ENCODE results near the gene SETD7. TPM values are rescaled to one million over a fixed set of nuclear protein-coding genes. Genes with fewer than 3 reads are reported as not detected.

Gene SETD7
- 10 to 100 TPM; 12.4 to 12.5 TPM for total RNA-seq

GRCh38 chr4:139556071-139556723 is at the start of gene SETD7:
TSS of gene SETD7 (minus strand) at chr4:139556219. CDS start at chr4:139556137, 82 bp downstream.
- ATAC-seq (peak; percentile 42), DNase-seq (peak; percentile 83)
- peaks cover 55% of the 10 kb centered on the region for H3K4me1 Mint-ChIP-seq
- peaks cover 4% of the 10 kb centered on the region for H3K36me3 Mint-ChIP-seq (ENCODE audit: low read depth)
- peak within 1 kb of the TSS; percentile 96 for H3K4me3 Mint-ChIP-seq
- intact Hi-C loops (cut with DNase I, micrococcal nuclease) = loop anchor here (1.0 to 10.0 kb wide), 12 partner anchors 101 to 1666 kb away; partner anchors contain the start of genes ELMOD2 (in 2 of the 2), NAA15 (in 1 of the 2), NOCT (in 1 of the 2) and SCOC (in 1 of the 2)
- CTCF ChIA-PET = interaction anchor here (1.0 to 1.3 kb wide), 3 partner anchors 15 to 102 kb away, joined by 3 to 4 read pairs (median 3); no protein-coding TSS in a partner anchor
- no peaks in the 10 kb centered on the region for H3K27me3 Mint-ChIP-seq
- H3K27ac Mint-ChIP-seq = peak within 1 kb of the TSS; percentile 91
- no peaks in the 10 kb centered on the region for H3K9me3 Mint-ChIP-seq (ENCODE audit: low read depth)
- POLR2A ChIA-PET = interaction anchor here (0.6 to 1.5 kb wide), 3 partner anchors 20 to 255 kb away, joined by 3 to 9 read pairs (median 3); partner anchors contain the start of gene NAA15

- Mint-ChIP-seq H3K9me3 (ENCODE audit: low read depth) (peaks cover 5% of the 10 kb centered on the region), H3K36me3 (ENCODE audit: low read depth) (peaks cover 4% of the 10 kb centered on the region), H3K27me3 (peaks cover 5% of the 10 kb centered on the region), H3K4me3 (no peak overlapping the region), H3K27ac (no peak overlapping the region), H3K4me1 (peaks cover 10% of the 10 kb centered on the region)
- no peak for DNase-seq
- ChIA-PET POLR2A (no interaction called here), CTCF (interaction anchor here (0.6 to 5.4 kb wide), 7 partner anchors 9 to 1090 kb away, joined by 3 to 82 read pairs (median 4); no protein-coding TSS in a partner anchor)
- ATAC-seq = no peak
- intact Hi-C loops (cut with DNase I, micrococcal nuclease) = no loop called here
Measured at GRCh38 chr4:139605516-139605915, 49.5 kb upstream of the SETD7 start.

GRCh38 chr4:139603576-139604410 is 47.8 kb upstream of the SETD7 start:
- H3K27ac Mint-ChIP-seq = no peak overlapping the region
- peaks cover 4% of the 10 kb centered on the region for H3K36me3 Mint-ChIP-seq (ENCODE audit: low read depth)
- H3K4me3 Mint-ChIP-seq = no peak overlapping the region
- peaks cover 5% of the 10 kb centered on the region for H3K27me3 Mint-ChIP-seq
- intact Hi-C loops (cut with DNase I, micrococcal nuclease) = loop anchor here (1.0 to 5.0 kb wide), 3 partner anchors 48 to 449 kb away; no protein-coding TSS in a partner anchor
- ChIA-PET POLR2A (interaction anchor here (0.6 to 0.7 kb wide), 2 partner anchors 60 to 93 kb away, joined by 3 to 4 read pairs; no protein-coding TSS in a partner anchor), CTCF (interaction anchor here (0.6 to 5.4 kb wide), 18 partner anchors 10 to 770 kb away, joined by 3 to 82 read pairs (median 3); partner anchors contain the start of gene SCOC)
- peaks cover 10% of the 10 kb centered on the region for H3K4me1 Mint-ChIP-seq
- peaks cover 5% of the 10 kb centered on the region for H3K9me3 Mint-ChIP-seq (ENCODE audit: low read depth)
- DNase-seq (peak; percentile 45), ATAC-seq (peak; percentile 62)

GRCh38 chr4:139602776-139603360 is 46.8 kb upstream of the SETD7 start:
- ChIA-PET POLR2A (no interaction called here), CTCF (interaction anchor here (0.9 to 5.4 kb wide), 16 partner anchors 9 to 771 kb away, joined by 3 to 82 read pairs (median 4); partner anchors contain the start of gene SCOC)
- Mint-ChIP-seq H3K9me3 (ENCODE audit: low read depth) (peaks cover 5% of the 10 kb centered on the region), H3K27me3 (peaks cover 4% of the 10 kb centered on the region), H3K27ac (no peak overlapping the region), H3K4me1 (peaks cover 10% of the 10 kb centered on the region), H3K4me3 (no peak overlapping the region), H3K36me3 (ENCODE audit: low read depth) (peaks cover 4% of the 10 kb centered on the region)
- no peak for DNase-seq
- intact Hi-C loops (cut with DNase I, micrococcal nuclease) = loop anchor here (1.0 to 5.0 kb wide), 3 partner anchors 48 to 449 kb away; no protein-coding TSS in a partner anchor
- ATAC-seq = no peak

GRCh38 chr4:139600662-139601061 is 44.6 kb upstream of the SETD7 start:
- no peak overlapping the region for H3K27ac Mint-ChIP-seq
- POLR2A ChIA-PET = no interaction called here
- DNase-seq = no peak
- intact Hi-C loops (cut with DNase I, micrococcal nuclease) = loop anchor here in 1 of 2 experiments (5.0 kb wide), 2 partner anchors 132 to 452 kb away; no protein-coding TSS in a partner anchor
- no peak overlapping the region for H3K4me3 Mint-ChIP-seq
- peak; percentile 19 for ATAC-seq
- CTCF ChIA-PET = interaction anchor here (0.6 to 0.7 kb wide), 2 partner anchors 654 to 1042 kb away, joined by 3 read pairs; no protein-coding TSS in a partner anchor
- peaks cover 8% of the 10 kb centered on the region for H3K27me3 Mint-ChIP-seq
- no peaks in the 10 kb centered on the region for H3K4me1 Mint-ChIP-seq
- H3K36me3 Mint-ChIP-seq (ENCODE audit: low read depth) = no peaks in the 10 kb centered on the region
- no peaks in the 10 kb centered on the region for H3K9me3 Mint-ChIP-seq (ENCODE audit: low read depth)

GRCh38 chr4:139599594-139600374 is 43.8 kb upstream of the SETD7 start:
- intact Hi-C loops (cut with DNase I, micrococcal nuclease) = loop anchor here in 1 of 2 experiments (5.0 kb wide), 2 partner anchors 133 to 453 kb away; no protein-coding TSS in a partner anchor
- ChIA-PET POLR2A (no interaction called here), CTCF (no interaction called here)
- Mint-ChIP-seq H3K27ac (no peak overlapping the region), H3K4me3 (no peak overlapping the region), H3K36me3 (ENCODE audit: low read depth) (no peaks in the 10 kb centered on the region), H3K9me3 (ENCODE audit: low read depth) (no peaks in the 10 kb centered on the region), H3K4me1 (no peaks in the 10 kb centered on the region), H3K27me3 (peaks cover 8% of the 10 kb centered on the region)
- ATAC-seq (no peak), DNase-seq (no peak)

GRCh38 chr4:139599076-139599475 is 43.1 kb upstream of the SETD7 start:
- no peak overlapping the region for H3K4me3 Mint-ChIP-seq
- POLR2A ChIA-PET = no interaction called here
- CTCF ChIA-PET = no interaction called here

GRCh38 chr4:139596684-139597279 is 40.8 kb upstream of the SETD7 start:
- no peak for DNase-seq
- no peaks in the 10 kb centered on the region for H3K9me3 Mint-ChIP-seq (ENCODE audit: low read depth)
- ChIA-PET CTCF (interaction anchor here (0.8 kb wide), 1 partner anchor 67 kb away, joined by 3 read pairs; no protein-coding TSS in a partner anchor), POLR2A (no interaction called here)
- H3K36me3 Mint-ChIP-seq (ENCODE audit: low read depth) = no peaks in the 10 kb centered on the region
- intact Hi-C loops (cut with DNase I, micrococcal nuclease) = no loop called here
- no peaks in the 10 kb centered on the region for H3K4me1 Mint-ChIP-seq
- no peak for ATAC-seq
- H3K4me3 Mint-ChIP-seq = no peak overlapping the region
- H3K27ac Mint-ChIP-seq = no peak overlapping the region
- peaks cover 8% of the 10 kb centered on the region for H3K27me3 Mint-ChIP-seq

More at GRCh38 chr4:139599076-139599475, 43.1 kb upstream of the SETD7 start:
- DNase-seq (no peak), ATAC-seq (no peak)
- Mint-ChIP-seq H3K27me3 (peaks cover 8% of the 10 kb centered on the region), H3K4me1 (no peaks in the 10 kb centered on the region), H3K36me3 (ENCODE audit: low read depth) (no peaks in the 10 kb centered on the region), H3K9me3 (ENCODE audit: low read depth) (no peaks in the 10 kb centered on the region), H3K27ac (no peak overlapping the region)
- intact Hi-C loops (cut with DNase I, micrococcal nuclease) = no loop called here

GRCh38 chr4:139596034-139596683 is 40.1 kb upstream of the SETD7 start:
- ChIA-PET CTCF (interaction anchor here (0.7 kb wide), 1 partner anchor 10 kb away, joined by 5 read pairs; no protein-coding TSS in a partner anchor), POLR2A (no interaction called here)
- no peaks in the 10 kb centered on the region for H3K4me1 Mint-ChIP-seq
- no peaks in the 10 kb centered on the region for H3K36me3 Mint-ChIP-seq (ENCODE audit: low read depth)
- H3K4me3 Mint-ChIP-seq = no peak overlapping the region
- peaks cover 8% of the 10 kb centered on the region for H3K27me3 Mint-ChIP-seq
- H3K9me3 Mint-ChIP-seq (ENCODE audit: low read depth) = no peaks in the 10 kb centered on the region
- no peak overlapping the region for H3K27ac Mint-ChIP-seq
- DNase-seq (no peak), ATAC-seq (no peak)
- intact Hi-C loops (cut with DNase I, micrococcal nuclease) = no loop called here
